ENCODE data around the gene SGTA.
"Not testable (repeated sequence)": the region's sequence is repeated elsewhere in the genome, so short reads cannot be mapped to it uniquely, and the experiment has no call there.

The SGTA gene

GRCh38 chr19:2795827-2796658 lies 13.0 kb upstream of the SGTA start:
- DNase-seq, result no peak

- no peak for DNase-seq
Measured at GRCh38 chr19:2793577-2793976, 10.5 kb upstream of the SGTA start.

GRCh38 chr19:2793126-2793525 lies 10.1 kb upstream of the SGTA start:
- DNase-seq, result no peak

GRCh38 chr19:2792666-2793065 lies 9.6 kb upstream of the SGTA start:
- DNase-seq, result not testable (repeated sequence)

GRCh38 chr19:2791876-2792275 lies 8.8 kb upstream of the SGTA start:
- no peak for DNase-seq

- DNase-seq, result no peak
Measured at GRCh38 chr19:2791440-2791839, 8.4 kb upstream of the SGTA start.

- DNase-seq, result no peak
Measured at GRCh38 chr19:2790557-2791271, 7.6 kb upstream of the SGTA start.

- DNase-seq, result no peak
Measured at GRCh38 chr19:2790194-2790556, 7.1 kb upstream of the SGTA start.

- no peak for DNase-seq
Measured at GRCh38 chr19:2788237-2788636, 5.2 kb upstream of the SGTA start.

GRCh38 chr19:2787115-2787514 lies 4.0 kb upstream of the SGTA start:
- DNase-seq, result no peak

GRCh38 chr19:2785244-2785997 lies 2.3 kb upstream of the SGTA start, which contains the start of gene THOP1:
TSS of gene THOP1 (plus strand) at chr19:2785503. CDS start at chr19:2785663, 160 bp downstream.
- DNase-seq, result peak; percentile 24 to 99 (median 96)

GRCh38 chr19:2783781-2784145 lies 690 bp upstream of the SGTA start:
- no peak for DNase-seq

GRCh38 chr19:2782329-2782935 lies 641 bp downstream of the SGTA start:
- no peak for DNase-seq

GRCh38 chr19:2780284-2780683 lies 2.8 kb downstream of the SGTA start:
- no peak for DNase-seq

- peak in 47 of 56 donors; percentile 5 to 79 (median 54) for DNase-seq
Measured at GRCh38 chr19:2779121-2779740, 3.8 kb downstream of the SGTA start.

- no peak for DNase-seq
Measured at GRCh38 chr19:2777952-2778683, 5.0 kb downstream of the SGTA start.

GRCh38 chr19:2775556-2776430 lies 7.3 kb downstream of the SGTA start:
- peak in 27 of 56 donors; percentile 4 to 57 (median 22) for DNase-seq

- DNase-seq, result peak in 14 of 56 donors; percentile 13 to 57 (median 26)
Measured at GRCh38 chr19:2774953-2775555, 8.0 kb downstream of the SGTA start.
